Right renal cortex interstitium (tissue), 3 donors: ENCODE data around the gene PML. TPM values are rescaled to one million over a fixed set of nuclear protein-coding genes. Genes with fewer than 3 reads are reported as not detected.
A peak's percentile ranks its signal among the peaks of the same experiment; 100 is the strongest.

Experiments
- DNase-seq, 3 donors: peaks; one replicate each; pipeline ENCODE4 v3.0.0-alpha.2; 2013; ENCODE audit warnings: low read depth in 3 of 3, low spot score in 2 of 3
- polyA plus RNA-seq, 3 donors: library from polyadenylated mRNA; unstranded; fragments of 120-200 nt; gene quantifications; one replicate each; pipeline ENCODE4 v1.2.1, GENCODE V29; 2013; ENCODE audit not compliant: insufficient read length in 3 of 3

Gene PML
- polyA plus RNA-seq, 3 donors = 20.2 to 24.3 (median 23.4) TPM

- DNase-seq = no peak
Measured at GRCh38 chr15:74006774-74007639, 12.5 kb downstream of the PML start.

- DNase-seq = no peak
Measured at GRCh38 chr15:74007820-74008371, 13.4 kb downstream of the PML start.

- DNase-seq = no peak
Measured at GRCh38 chr15:74008901-74009300, 14.4 kb downstream of the PML start.

- no peak for DNase-seq
Measured at GRCh38 chr15:74010929-74011540, 16.5 kb downstream of the PML start.

- DNase-seq = no peak
Measured at GRCh38 chr15:74011610-74012009, 17.1 kb downstream of the PML start.

- DNase-seq = no peak
Measured at GRCh38 chr15:74013374-74013894, 18.9 kb downstream of the PML start.

- DNase-seq = no peak
Measured at GRCh38 chr15:74019734-74020133, 25.2 kb downstream of the PML start.

GRCh38 chr15:74022706-74023470 is 28.4 kb downstream of the PML start:
- no peak for DNase-seq

- DNase-seq = no peak
Measured at GRCh38 chr15:74024687-74025086, 30.2 kb downstream of the PML start.

GRCh38 chr15:74025436-74025835 is 30.9 kb downstream of the PML start:
- DNase-seq = no peak

GRCh38 chr15:74027688-74028087 is 33.2 kb downstream of the PML start:
- DNase-seq = no peak

GRCh38 chr15:74028646-74029045 is 34.1 kb downstream of the PML start:
- no peak for DNase-seq

GRCh38 chr15:74032046-74032445 is 37.5 kb downstream of the PML start:
- no peak for DNase-seq

GRCh38 chr15:74032606-74033561 is 38.4 kb downstream of the PML start:
- no peak for DNase-seq

- DNase-seq = no peak
Measured at GRCh38 chr15:74034206-74034755, 39.8 kb downstream of the PML start.

- no peak for DNase-seq
Measured at GRCh38 chr15:74035121-74036017, 40.9 kb downstream of the PML start.

- DNase-seq = peak in 1 of 3 donors; percentile 64
Measured at GRCh38 chr15:74036271-74037170, 42.0 kb downstream of the PML start.
